Epithelial cell of proximal tubule (primary cell): ENCODE measurements around the gene RPIA. TPM values are rescaled to one million over a fixed set of nuclear protein-coding genes. Genes with fewer than 3 reads are reported as not detected.

Source experiments
- DNase-seq: peaks from one replicate; pipeline ENCODE4 v3.0.0-alpha.2; 2011; ENCODE audit warnings: low read depth
- H3K4me3 ChIP-seq: 2 replicates; pipeline ENCODE4 v1.5.1; 2011; ENCODE audit warnings: low read depth, mild to moderate bottlenecking, low read length
- CTCF ChIP-seq: conservative IDR thresholded peaks from 2 replicates; pipeline ENCODE4 v1.5.1; 2012; ENCODE audit warnings: low read depth, mild to moderate bottlenecking, low read length
- total RNA-seq: library from RNA; depleted of rRNA; stranded (reverse); fragments of >200 nt; gene quantifications from 2 replicates; pipeline ENCODE4 v1.2.3, GENCODE V29; 2015

Gene RPIA
- total RNA-seq, 1 donor from 2014 or later = 8.0 TPM

- peak; percentile 87 for TF ChIP-seq CTCF
- H3K4me3 ChIP-seq = no peak overlapping the region
- no peak for DNase-seq
These were observed 21.8 kb upstream of the RPIA start for GRCh38 chr2:88669482-88670214.

- no peak overlapping the region for H3K4me3 ChIP-seq
- DNase-seq = no peak
- TF ChIP-seq CTCF = peak; percentile 86
These were observed 19.6 kb upstream of the RPIA start for GRCh38 chr2:88671786-88672427.

- H3K4me3 ChIP-seq = no peak overlapping the region
- DNase-seq = no peak
- no peak for TF ChIP-seq CTCF
These were observed 18.1 kb upstream of the RPIA start for GRCh38 chr2:88673363-88673762.

GRCh38 chr2:88680266-88680902 lies 11.1 kb upstream of the RPIA start:
- DNase-seq = no peak
- no peak overlapping the region for H3K4me3 ChIP-seq
- no peak for TF ChIP-seq CTCF

- DNase-seq = no peak
- TF ChIP-seq CTCF = no peak
These were observed 10.6 kb upstream of the RPIA start for GRCh38 chr2:88680916-88681315.

GRCh38 chr2:88683160-88684021 lies 8.1 kb upstream of the RPIA start:
- DNase-seq = no peak
- no peak for TF ChIP-seq CTCF
- H3K4me3 ChIP-seq = no peak overlapping the region

More at GRCh38 chr2:88680916-88681315, 10.6 kb upstream of the RPIA start:
- no peak overlapping the region for H3K4me3 ChIP-seq
